Measurements from ENCODE around the gene SLC12A2.

Gene SLC12A2

GRCh38 chr5:128228521-128228920, 145.0 kb downstream of the SLC12A2 start:
- TF ChIP-seq EZH2phosphoT487 (IDR thresholded peaks at IDR 0.05; ENCODE audit: low read depth) (no peak), CTCF (IDR thresholded peaks at IDR 0.05; ENCODE audit: low read depth, low read length) (no peak)
- H3K36me3 ChIP-seq (replicated peaks; ENCODE audit: low read depth, low read length) = no peaks in the 10 kb centered on the region

GRCh38 chr5:128234928-128235641, 151.5 kb downstream of the SLC12A2 start:
- Histone ChIP-seq H3K36me3 (replicated peaks; ENCODE audit: low read depth, low read length) (no peaks in the 10 kb centered on the region), H3K9me3 (ENCODE audit: insufficient read depth, low read length) (no peaks in the 10 kb centered on the region), H3K9ac (ENCODE audit: low read length) (no peak overlapping the region), H3K79me2 (ENCODE audit: low read length) (no peaks in the 10 kb centered on the region), H4K20me1 (ENCODE audit: insufficient read depth, low read length) (no peaks in the 10 kb centered on the region), H2AFZ (ENCODE audit: low read depth, low read length) (no peak overlapping the region), H3K4me1 (ENCODE audit: low read length) (peaks cover 17% of the 10 kb centered on the region), H3K27ac (ENCODE audit: low read length) (no peak overlapping the region), H3K4me3 (ENCODE audit: low read length) (no peak overlapping the region), H3K4me2 (ENCODE audit: low read length) (no peak overlapping the region), H3K27me3 (ENCODE audit: low read depth, low read length) (no peaks in the 10 kb centered on the region)
- TF ChIP-seq EZH2phosphoT487 (IDR thresholded peaks at IDR 0.05; ENCODE audit: low read depth) = no peak
- TF ChIP-seq CTCF (IDR thresholded peaks at IDR 0.05; ENCODE audit: low read depth, low read length) = no peak

More at GRCh38 chr5:128228521-128228920, 145.0 kb downstream of the SLC12A2 start:
- H3K4me2 ChIP-seq (ENCODE audit: low read length) = no peak overlapping the region
- H3K79me2 ChIP-seq (ENCODE audit: low read length) = no peaks in the 10 kb centered on the region
- H4K20me1 ChIP-seq (ENCODE audit: insufficient read depth, low read length) = no peaks in the 10 kb centered on the region
- H3K9ac ChIP-seq (ENCODE audit: low read length) = no peak overlapping the region
- no peaks in the 10 kb centered on the region for H3K27me3 ChIP-seq (ENCODE audit: low read depth, low read length)
- no peaks in the 10 kb centered on the region for H3K9me3 ChIP-seq (ENCODE audit: insufficient read depth, low read length)
- H3K27ac ChIP-seq (ENCODE audit: low read length) = no peak overlapping the region
- H3K4me3 ChIP-seq (ENCODE audit: low read length) = no peak overlapping the region
- H2AFZ ChIP-seq (ENCODE audit: low read depth, low read length) = no peak overlapping the region
- no peaks in the 10 kb centered on the region for H3K4me1 ChIP-seq (ENCODE audit: low read length)

- Histone ChIP-seq H3K9ac (ENCODE audit: low read length) (no peak overlapping the region), H3K4me2 (ENCODE audit: low read length) (peak overlapping the region; percentile 22; the same call in 1 of the 2 replicates), H2AFZ (ENCODE audit: low read depth, low read length) (no peak overlapping the region), H4K20me1 (ENCODE audit: insufficient read depth, low read length) (no peaks in the 10 kb centered on the region), H3K4me1 (ENCODE audit: low read length) (peaks cover 17% of the 10 kb centered on the region), H3K9me3 (ENCODE audit: insufficient read depth, low read length) (no peaks in the 10 kb centered on the region), H3K27ac (ENCODE audit: low read length) (no peak overlapping the region), H3K79me2 (ENCODE audit: low read length) (no peaks in the 10 kb centered on the region), H3K4me3 (ENCODE audit: low read length) (no peak overlapping the region), H3K27me3 (ENCODE audit: low read depth, low read length) (no peaks in the 10 kb centered on the region), H3K36me3 (replicated peaks; ENCODE audit: low read depth, low read length) (no peaks in the 10 kb centered on the region)
- TF ChIP-seq CTCF (IDR thresholded peaks at IDR 0.05; ENCODE audit: low read depth, low read length) (no peak), EZH2phosphoT487 (IDR thresholded peaks at IDR 0.05; ENCODE audit: low read depth) (no peak)
These were observed 152.8 kb downstream of the SLC12A2 start for GRCh38 chr5:128236334-128236733.

GRCh38 chr5:128237000-128237399, 153.4 kb downstream of the SLC12A2 start:
- TF ChIP-seq CTCF (IDR thresholded peaks at IDR 0.05; ENCODE audit: low read depth, low read length) (no peak), EZH2phosphoT487 (IDR thresholded peaks at IDR 0.05; ENCODE audit: low read depth) (no peak)
- H3K4me3 ChIP-seq (ENCODE audit: low read length) = no peak overlapping the region
- H2AFZ ChIP-seq (ENCODE audit: low read depth, low read length) = no peak overlapping the region
- no peaks in the 10 kb centered on the region for H4K20me1 ChIP-seq (ENCODE audit: insufficient read depth, low read length)
- H3K4me1 ChIP-seq (ENCODE audit: low read length) = peaks cover 17% of the 10 kb centered on the region
- no peaks in the 10 kb centered on the region for H3K27me3 ChIP-seq (ENCODE audit: low read depth, low read length)
- H3K9ac ChIP-seq (ENCODE audit: low read length) = no peak overlapping the region
- peak overlapping the region; percentile 22; the same call in 1 of the 2 replicates for H3K4me2 ChIP-seq (ENCODE audit: low read length)
- H3K9me3 ChIP-seq (ENCODE audit: insufficient read depth, low read length) = no peaks in the 10 kb centered on the region
- no peaks in the 10 kb centered on the region for H3K79me2 ChIP-seq (ENCODE audit: low read length)
- no peak overlapping the region for H3K27ac ChIP-seq (ENCODE audit: low read length)
- no peaks in the 10 kb centered on the region for H3K36me3 ChIP-seq (replicated peaks; ENCODE audit: low read depth, low read length)
